Activated CD8-positive, alpha-beta T cell treated with anti-CD3 and anti-CD28 coated beads for 36 hours (primary cell): ENCODE measurements around the gene SYT14. TPM values are rescaled to one million over a fixed set of nuclear protein-coding genes. Genes with fewer than 3 reads are reported as not detected.

ENCODE experiments used
- ATAC-seq: fragments of 200-7000 bp; cut with Tn5 transposase; one replicate; pipeline ENCODE4 v1.10.0; 2021; ENCODE audit warnings: mild to moderate bottlenecking, moderate library complexity
- CTCF ChIA-PET: fragments of 350-600 bp; sonication (Branson Sonifier 250); formaldehyde crosslinking; loops from one replicate; lab custom pipeline; 2021; ENCODE audit warnings: antibody characterized with exemption; lab: Charles Lee
- POLR2A ChIA-PET: fragments of 350-600 bp; sonication (Branson Sonifier 250); formaldehyde crosslinking; loops from one replicate; lab custom pipeline; 2021; ENCODE audit warnings: antibody characterized with exemption; lab: Charles Lee
- DNase-seq: peaks from one replicate; pipeline ENCODE4 v3.0.0-alpha.2; 2020
- H3K27ac Mint-ChIP-seq: one replicate; pipeline ENCODE4 v1.8.0; 2021; ENCODE audit warnings: mild to moderate bottlenecking, mixed read lengths
- H3K27me3 Mint-ChIP-seq: one replicate; pipeline ENCODE4 v1.8.0; 2021; ENCODE audit warnings: mixed read lengths
- H3K36me3 Mint-ChIP-seq: one replicate; pipeline ENCODE4 v1.8.0; 2021; ENCODE audit warnings: low read depth, mixed read lengths
- H3K4me1 Mint-ChIP-seq: one replicate; pipeline ENCODE4 v1.8.0; 2021; ENCODE audit warnings: low read depth, mixed read lengths
- H3K4me3 Mint-ChIP-seq: one replicate; pipeline ENCODE4 v1.8.0; 2021; ENCODE audit warnings: mild to moderate bottlenecking, moderate library complexity, mixed read lengths
- H3K9me3 Mint-ChIP-seq: one replicate; pipeline ENCODE4 v1.8.0; 2021; ENCODE audit warnings: mixed read lengths
- intact Hi-C: fragments of 100-400 bp; cut with micrococcal nuclease; formaldehyde crosslinking; loops from one replicate; pipeline ENCODE4 v1.10.0; 2022
- total RNA-seq, 2 experiments: library from RNA; stranded (reverse); gene quantifications; one replicate each; pipeline ENCODE4 v1.2.3, GENCODE V29; 2021
- TF ChIP-seq, protein P1 (sequence below): fragments of 200-600 bp; IDR thresholded peaks from one replicate; pipeline ENCODE4 v1.8.0; 2022; ENCODE audit warnings: antibody characterized with exemption, mild to moderate bottlenecking

Gene SYT14
- total RNA-seq, 2 experiments from 2014 or later, result not detected

DNA sequence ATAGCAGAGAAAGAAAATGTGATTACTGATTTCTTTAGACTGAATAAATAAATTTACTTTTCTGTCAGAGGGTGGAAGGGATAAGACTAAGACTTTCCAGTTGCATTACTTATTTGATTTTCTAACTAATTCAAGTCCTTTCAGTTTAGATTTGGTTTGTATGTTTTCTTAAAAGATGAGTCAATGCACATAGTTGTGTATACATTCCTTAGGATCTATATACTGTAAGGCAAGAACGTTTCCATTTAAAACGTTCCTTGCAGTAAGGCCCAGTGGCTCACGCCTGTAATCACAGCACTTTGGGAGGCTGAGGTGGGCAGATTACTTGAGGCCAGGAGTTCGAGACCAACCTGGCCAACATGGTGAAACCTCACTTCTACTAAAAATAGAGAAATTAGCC lies 280.0 kb downstream of the SYT14 start:
- no peaks in the 10 kb centered on the region for H3K36me3 Mint-ChIP-seq
- intact Hi-C loops, result no loop called here
- ATAC-seq, result no peak
- no peak overlapping the region for H3K4me3 Mint-ChIP-seq
- no peaks in the 10 kb centered on the region for H3K4me1 Mint-ChIP-seq
- peaks cover 15% of the 10 kb centered on the region for H3K27me3 Mint-ChIP-seq
- CTCF ChIA-PET, result no interaction called here
- TF ChIP-seq, protein P1, sequence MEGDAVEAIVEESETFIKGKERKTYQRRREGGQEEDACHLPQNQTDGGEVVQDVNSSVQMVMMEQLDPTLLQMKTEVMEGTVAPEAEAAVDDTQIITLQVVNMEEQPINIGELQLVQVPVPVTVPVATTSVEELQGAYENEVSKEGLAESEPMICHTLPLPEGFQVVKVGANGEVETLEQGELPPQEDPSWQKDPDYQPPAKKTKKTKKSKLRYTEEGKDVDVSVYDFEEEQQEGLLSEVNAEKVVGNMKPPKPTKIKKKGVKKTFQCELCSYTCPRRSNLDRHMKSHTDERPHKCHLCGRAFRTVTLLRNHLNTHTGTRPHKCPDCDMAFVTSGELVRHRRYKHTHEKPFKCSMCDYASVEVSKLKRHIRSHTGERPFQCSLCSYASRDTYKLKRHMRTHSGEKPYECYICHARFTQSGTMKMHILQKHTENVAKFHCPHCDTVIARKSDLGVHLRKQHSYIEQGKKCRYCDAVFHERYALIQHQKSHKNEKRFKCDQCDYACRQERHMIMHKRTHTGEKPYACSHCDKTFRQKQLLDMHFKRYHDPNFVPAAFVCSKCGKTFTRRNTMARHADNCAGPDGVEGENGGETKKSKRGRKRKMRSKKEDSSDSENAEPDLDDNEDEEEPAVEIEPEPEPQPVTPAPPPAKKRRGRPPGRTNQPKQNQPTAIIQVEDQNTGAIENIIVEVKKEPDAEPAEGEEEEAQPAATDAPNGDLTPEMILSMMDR, result no peak
- no peak for DNase-seq
- no peaks in the 10 kb centered on the region for H3K9me3 Mint-ChIP-seq
- POLR2A ChIA-PET, result no interaction called here
- no peak overlapping the region for H3K27ac Mint-ChIP-seq

Other genes with a start within 250 kb of the SYT14 start
- gene HSD11B1, start 233.4 kb upstream of the SYT14 start, total RNA-seq, result under 1 TPM; 0.47 to 0.59 TPM
- 100 to 1,000 TPM; 194 TPM for gene TRAF3IP3, start 182.2 kb upstream of the SYT14 start, total RNA-seq
- 1 to 10 TPM; 2.8 to 3.0 TPM for gene C1orf74, start 153.7 kb upstream of the SYT14 start, total RNA-seq
- gene IRF6, start 132.1 kb upstream of the SYT14 start, total RNA-seq, result 1 to 10 TPM; 1.2 TPM
- gene UTP25, start 110.2 kb upstream of the SYT14 start, total RNA-seq, result 1 to 10 TPM; 8.9 to 9.5 TPM